NCI-H345 treated with DMSO at 0.1 percent for 48 hours (cell line): ENCODE data around the gene NT5DC3.

Experiments used
- DNase-seq: peaks from one replicate; lab custom pipeline; 2025; ENCODE audit not compliant: unreplicated experiment; lab: John Stamatoyannopoulos, UW

The NT5DC3 gene

DNA sequence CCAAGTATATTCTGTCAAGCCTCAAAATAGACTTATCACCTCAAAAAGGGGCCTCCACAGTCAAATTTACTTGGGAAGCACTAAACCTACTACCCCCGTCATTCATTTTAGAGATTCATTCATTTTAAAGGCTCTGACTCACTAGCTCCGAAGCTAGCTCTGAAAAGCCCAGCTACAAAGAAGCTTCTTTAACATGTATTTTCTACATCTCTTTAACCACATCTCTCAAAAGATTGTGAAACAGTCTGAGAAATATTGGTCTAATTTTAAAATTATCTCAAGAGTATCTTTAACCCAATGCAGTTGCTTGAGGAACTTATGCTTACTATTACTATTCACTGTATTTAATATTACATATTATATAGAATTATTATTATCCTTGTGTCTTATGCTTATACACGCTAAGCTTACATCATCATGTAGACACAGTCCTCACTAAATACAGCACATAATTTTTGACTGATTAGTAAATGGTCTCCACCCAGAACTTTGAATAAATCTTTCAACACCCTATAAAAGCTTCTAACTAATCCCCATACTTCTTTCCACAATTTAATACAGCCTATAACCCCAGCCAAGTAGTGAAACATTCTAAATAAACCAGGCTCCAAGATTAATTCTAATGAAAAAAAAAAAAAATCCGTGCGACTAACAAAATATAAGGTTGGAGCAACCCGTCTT lies 7.8 kb downstream of the NT5DC3 start:
- no peak for DNase-seq

DNA sequence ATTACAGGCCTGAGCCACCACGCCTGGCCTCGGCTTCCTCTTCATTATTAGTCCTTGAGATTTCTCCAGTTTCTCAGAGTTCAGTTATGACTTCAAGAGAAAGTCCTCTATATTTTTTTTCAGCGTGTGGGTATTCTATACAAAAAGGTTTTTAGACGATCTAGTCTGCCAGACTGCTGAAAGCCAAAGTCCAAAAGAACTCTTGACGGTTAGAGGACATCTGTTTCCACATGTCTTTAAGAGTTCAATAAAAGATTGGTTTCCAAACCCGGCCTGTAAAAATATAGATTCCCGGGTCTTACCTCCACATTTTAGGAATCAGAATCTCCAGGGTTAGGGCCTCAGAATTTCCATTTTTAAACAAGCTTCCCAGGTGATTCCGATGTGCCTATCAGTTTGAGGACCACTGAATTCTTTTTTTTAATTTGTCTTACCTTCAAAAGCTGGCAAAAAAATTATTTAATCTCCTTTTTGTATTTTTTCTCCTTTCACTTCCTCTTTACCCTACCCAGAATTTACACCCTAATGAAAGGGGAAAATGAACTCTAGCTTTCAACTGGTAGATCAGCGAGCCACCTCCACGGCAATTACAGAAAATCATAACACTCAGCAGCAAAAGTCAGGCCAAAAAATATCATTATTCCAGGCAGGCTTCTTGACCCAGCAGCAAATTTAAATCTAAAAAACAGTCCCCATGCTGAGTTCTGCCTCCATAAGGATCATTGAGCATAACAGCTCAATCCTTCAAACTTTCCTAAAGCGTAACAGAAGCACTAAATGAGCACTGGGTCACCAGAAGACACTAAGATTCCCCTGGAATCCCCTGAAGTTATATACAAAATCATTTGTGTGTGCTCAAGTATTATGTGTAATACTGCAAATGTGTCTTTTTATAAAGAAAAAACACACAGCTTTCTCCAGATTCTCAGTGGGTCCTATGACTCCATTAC lies 8.7 kb downstream of the NT5DC3 start:
- no peak for DNase-seq

DNA sequence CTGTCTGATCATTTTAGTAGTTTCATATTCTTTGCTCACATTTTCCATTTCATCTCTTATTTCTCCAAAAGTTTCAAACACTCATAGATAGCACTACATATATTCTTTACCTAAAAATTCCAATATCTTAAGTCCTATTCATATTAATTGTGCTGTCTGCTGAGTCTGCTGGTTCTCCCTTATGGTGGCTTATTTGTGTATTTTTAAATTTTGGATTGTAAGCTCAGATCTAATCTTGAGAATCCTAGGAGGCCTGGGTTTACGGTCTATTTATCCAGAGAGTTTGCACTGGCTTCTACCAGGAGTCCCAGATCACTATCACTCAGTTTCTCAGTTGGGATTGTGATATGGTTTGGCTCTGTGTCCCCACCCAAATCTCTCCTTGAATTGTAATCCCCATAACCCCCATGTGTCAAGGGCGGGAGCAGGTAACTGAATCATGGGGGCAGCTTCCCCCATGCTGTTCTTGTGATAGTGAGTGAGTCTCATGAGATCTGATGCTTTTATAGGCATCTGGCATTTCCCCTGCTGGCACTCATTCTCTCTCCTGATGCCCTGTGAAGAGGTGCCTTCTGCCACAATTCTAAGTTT lies 10.2 kb downstream of the NT5DC3 start:
- DNase-seq: no peak

DNA sequence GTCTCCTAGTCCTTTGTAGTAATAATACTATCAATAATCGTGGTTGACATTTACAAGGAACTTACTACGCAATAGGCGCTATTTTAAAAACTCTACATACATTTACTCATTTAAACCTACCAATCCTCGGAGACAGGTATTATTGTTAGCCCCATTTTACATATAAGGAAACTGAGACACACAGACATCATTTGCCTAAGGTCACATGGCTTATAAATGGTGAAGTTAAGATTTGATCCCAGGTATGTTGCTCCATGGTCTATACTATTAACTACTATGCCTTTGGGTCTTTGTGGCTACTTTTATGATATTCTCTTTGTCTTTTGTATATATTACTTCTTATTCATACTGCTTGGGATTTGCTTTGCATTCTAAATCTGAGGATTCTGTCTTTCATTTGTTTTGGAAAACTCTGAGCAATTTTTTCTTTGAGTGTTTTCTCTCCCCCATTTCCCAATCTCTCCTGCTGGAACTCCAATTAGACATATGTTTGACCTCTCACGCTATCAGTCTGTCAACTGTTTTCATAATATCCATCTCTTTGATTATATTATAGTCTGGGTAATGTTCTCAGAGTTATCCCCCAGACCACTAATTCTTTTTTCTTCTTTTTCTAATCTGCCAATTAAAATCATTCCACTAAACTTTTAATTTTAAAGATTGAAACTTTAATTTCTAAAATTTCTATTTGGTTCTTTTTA lies 10.9 kb downstream of the NT5DC3 start:
- no peak for DNase-seq

DNA sequence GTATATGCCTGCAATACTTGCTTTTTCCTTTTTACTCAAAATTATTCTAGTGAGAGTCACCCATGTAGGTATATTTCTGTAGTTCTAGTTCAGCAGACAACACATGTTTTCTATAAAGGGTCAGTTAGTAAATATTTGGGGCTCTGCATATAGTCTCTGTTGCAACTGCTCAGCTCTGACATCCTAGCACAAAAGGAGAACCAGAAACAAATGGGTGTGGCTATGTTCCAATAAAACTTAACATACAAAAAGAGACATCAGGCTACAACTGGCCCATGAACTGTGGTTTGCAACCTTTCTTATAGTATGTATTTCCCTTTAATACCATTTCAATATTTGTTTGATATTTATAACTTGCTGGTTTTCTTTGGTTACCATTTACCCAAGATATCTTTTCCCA lies 11.9 kb downstream of the NT5DC3 start:
- DNase-seq: no peak

DNA sequence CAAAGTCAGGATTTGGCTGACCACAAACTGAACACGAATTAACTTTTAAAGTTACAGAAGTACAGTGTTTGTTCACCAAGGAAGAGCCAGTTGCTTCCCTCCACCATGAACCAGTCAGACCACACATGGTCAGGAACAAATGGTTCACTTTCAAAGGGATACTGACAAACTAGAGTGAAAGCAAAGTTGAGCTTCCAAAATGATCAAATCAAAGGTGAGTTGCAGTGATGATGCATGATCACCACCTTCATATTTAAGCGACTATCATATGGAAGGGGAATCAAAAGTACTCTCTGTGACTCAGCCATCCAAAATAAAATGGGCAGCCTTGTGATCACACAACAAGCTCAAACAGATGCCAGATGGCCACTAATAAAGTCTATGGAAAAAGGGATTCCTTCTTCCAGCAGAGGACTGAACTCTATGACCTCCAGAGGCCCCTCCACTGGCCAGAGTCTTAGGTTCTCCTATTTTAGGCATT lies 13.1 kb downstream of the NT5DC3 start:
- DNase-seq: no peak

DNA sequence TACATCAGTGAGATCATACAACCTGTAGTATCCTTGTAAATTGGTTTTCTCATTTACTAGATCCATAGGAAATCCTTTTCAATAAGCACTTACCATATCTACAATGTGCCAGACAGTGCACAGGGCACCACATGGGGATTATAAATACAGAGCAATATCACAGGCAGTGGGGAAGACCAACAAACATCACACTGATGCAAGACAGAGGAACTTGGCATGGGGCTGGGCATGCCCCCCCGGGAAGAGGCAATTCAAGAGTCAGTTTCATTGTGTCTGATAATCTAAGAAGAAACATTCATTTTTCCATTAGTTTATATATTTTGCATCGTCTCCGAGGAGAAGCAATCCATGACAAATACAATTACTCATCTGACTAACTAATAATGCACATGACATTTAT lies 16.2 kb downstream of the NT5DC3 start:
- DNase-seq: no peak

DNA sequence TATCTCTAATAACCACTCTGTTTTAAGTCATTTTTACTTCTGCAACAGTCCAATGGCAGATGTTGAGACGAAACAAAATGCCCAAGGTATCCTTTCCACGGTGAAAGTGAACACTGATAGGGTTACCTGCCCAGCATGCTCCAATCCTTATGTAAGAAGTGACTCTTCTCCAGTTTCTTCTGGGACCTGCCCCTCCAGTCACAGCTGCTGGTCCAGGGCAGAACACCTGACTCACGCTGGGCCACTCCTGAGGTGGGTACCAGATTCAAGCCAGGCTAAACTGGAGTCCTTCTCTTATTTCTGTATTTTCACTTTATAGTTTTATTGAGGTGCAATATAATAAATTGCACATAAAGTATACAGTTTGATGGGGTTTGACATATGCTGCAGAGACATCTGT lies 16.7 kb downstream of the NT5DC3 start:
- no peak for DNase-seq

DNA sequence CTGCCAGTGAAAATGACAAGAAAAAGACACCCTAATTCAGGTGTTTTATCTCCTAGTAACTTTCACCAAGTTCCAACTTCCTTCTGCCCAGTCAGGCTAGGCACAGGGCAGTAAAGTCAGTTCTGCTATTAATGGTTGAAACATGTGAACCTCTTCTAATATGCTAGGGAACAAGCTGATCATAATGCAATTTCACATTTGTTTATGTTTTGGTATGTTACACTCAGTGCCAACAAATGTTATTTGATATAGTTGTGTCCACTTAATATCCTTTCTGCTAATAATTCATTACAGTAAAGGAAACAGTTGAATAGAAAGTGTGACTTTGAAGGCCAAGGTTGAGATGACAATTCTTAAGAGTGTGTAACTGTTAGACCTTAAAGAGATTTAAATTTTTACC lies 17.2 kb downstream of the NT5DC3 start:
- no peak for DNase-seq

DNA sequence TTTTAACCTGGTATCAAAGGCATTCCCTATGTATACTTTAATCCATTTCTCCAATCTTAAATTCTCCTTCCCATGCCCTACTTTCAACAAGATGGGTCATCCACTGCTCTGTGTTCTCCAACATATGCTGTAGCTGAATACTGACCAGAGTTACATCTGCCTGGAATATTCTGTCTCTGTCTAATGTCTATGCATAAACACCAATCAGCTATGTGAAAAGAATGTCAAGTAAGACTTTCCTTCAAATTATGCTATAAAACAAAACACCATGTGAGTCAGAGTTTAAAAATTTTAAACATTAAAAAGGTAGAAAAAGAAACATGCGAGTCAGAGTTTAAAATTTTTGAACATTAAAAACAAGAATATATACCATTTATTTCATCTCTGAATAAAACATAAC lies 19.3 kb downstream of the NT5DC3 start:
- DNase-seq: no peak

DNA sequence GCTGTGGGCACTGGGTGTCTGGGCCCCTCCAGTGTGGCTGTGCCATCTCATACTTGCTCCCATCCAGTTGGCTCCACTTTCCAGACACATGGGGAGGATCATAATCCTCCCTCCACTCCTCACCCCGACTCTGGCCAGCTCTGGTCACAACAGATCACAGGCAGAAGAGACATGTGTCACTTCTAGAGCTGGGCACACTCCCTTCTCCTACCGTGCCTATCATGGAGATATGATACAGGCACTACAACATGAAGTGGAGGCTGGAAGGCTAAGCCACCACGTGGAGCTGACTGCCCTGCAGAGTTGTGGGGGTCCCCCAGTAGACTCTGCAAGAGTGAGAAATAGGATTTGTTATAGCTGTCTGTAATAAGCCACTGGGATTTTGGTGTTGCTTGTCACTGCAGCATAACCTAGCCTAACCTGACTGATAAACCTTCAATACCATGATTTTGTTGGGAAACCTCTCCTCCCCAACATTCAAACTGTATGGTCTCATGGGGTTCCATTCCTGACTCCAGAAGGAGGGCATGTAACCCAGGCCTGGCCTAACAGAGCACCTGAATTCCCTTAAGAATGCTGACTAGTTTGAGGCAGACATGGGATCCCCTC lies 20.0 kb downstream of the NT5DC3 start:
- no peak for DNase-seq

DNA sequence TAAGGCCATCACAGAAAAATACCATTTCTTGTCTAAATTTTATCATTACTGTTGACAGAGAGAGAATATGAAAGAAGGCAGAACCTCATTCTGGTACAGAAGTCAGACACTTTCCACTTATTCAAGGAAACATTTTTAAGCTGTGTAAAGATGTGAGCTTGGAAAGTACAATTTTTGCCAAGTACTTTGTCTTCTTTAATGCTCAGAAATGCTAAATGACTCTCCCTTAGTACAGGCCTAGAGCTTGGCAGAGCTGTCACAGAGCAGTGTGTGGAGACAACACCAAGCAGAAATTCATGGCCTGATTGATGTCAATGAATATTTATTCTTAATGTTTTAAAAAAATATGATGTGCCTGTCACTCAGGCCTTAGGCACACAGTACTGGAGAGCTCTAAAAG lies 20.7 kb downstream of the NT5DC3 start:
- DNase-seq: no peak

DNA sequence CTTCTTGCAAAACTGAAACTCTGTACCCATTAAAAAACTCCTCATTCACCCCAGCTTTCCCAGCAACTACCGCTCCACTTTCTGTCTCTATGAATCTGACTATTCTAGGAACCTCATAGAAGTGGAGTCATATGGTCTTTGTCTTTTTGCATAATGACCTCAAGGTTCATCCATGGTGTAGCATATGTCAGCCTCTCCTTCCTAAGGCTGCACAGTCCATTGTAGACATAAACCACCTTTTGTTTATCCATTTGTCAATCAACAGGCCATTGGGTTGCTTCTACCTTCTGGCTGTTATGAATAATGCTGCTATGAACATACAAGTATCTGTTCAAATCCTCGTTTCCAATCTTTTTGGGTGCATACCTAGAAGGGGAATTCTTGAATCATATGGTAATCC lies 21.1 kb downstream of the NT5DC3 start:
- no peak for DNase-seq

DNA sequence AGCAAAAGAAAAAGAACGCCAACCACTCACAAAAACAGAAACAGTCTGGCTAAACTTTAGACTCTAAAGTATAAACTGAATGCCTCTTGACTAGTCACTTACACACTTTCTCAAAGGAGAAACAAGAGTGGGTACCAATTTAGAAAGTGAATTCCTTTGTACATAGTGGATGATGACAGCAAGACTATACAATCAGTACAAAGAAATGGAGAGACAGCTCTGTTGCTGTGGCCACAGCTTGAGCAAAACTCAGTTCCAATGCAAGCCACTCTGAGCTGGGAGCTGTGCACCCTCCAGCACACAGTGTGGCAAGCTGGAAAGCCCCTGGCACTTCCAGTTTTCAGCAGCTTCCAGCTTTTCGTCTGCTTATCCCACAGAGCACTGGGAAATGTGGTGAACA lies 21.7 kb downstream of the NT5DC3 start:
- DNase-seq: no peak

DNA sequence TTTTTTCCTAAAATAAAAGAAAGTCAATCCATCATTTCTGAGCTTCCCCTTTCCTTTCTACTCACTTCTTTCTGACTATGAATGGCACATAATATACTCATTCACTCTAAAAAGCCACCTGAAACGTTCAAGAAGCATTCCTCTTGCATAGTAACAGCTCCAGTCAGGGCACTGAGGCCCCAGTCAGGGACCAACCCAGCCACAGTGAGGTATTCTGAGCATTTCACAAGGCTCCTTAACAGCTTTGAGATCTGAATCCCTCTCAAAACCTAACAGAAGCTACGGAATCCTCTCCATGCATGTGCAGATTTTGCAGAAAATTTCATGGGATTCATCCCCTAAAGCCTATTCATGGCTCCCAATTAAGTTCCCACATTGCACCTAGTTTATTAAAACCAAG lies 23.2 kb downstream of the NT5DC3 start:
- no peak for DNase-seq

DNA sequence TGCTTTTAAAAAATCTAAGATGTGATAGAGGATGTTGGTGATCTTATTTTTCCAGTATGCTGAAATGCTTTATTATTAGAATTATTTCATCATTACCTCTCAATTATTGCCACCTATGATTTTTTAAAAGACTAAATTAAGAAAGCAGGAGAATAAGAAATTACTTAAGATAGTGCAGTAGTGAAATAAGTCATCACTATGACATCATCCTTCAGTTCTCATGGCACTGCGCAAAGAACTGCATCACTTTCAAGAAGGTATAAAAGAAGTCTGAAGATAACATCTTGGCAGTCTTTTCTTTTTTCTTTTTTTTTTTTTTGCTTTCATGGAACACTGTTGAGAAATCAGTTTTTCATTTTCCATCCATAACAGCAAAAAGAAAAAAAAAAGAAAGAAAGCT lies 24.4 kb downstream of the NT5DC3 start:
- DNase-seq: no peak

DNA sequence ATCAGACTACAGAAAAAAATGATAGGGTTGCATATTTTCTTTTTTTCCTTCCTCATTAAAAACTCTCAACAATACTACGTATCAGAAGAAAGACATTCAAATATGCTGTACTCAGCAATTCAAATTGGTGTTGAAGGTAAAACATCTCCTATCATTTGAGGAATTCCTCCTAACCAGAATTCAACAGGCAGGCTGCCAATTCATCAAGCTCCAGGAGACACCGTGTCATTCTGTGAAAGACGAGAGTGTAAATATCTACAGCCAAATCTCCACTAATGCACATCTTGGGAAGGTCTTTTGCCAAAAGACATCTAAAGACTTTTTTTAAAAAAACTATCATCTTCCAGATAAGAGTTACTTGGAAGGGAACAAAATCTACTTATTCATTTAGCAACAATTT lies 26.6 kb downstream of the NT5DC3 start:
- no peak for DNase-seq

DNA sequence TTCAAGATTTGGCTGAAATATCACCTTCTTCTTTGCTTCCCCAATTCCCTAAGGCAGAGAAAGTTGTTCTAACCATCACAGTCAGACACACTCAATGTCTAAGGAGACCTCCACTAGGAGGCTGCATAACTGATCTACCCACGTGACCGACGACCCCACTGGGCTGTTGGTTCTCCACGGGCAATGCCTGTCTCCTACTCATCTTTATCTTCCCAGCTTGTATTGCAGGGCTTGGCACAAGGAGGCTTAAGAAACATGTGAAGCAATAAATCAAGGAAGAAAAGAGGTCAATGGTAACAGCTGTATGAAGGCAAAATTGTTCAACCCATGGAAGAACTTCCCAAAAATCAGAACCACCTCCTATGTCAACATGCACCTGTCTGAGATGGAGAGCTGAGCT lies 27.1 kb downstream of the NT5DC3 start:
- no peak for DNase-seq

DNA sequence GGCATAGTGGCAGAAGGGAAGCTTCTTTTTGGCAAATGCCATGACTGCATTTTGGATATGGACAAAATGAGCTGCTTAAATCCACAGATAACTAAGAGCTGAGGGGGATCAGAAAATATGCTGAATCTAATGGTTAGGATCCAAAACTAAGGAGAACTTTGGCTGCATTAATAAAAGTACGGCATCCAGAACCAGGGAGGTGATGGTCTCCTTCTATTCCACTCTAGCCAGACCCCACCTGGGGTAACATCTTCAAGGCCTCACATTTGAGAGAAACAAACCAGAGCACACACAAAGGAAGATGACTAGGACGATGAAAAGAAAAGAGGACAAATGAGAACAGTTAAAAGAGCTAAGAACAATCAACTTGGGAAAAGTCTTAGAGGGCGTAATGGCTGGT lies 27.6 kb downstream of the NT5DC3 start:
- DNase-seq: no peak

DNA sequence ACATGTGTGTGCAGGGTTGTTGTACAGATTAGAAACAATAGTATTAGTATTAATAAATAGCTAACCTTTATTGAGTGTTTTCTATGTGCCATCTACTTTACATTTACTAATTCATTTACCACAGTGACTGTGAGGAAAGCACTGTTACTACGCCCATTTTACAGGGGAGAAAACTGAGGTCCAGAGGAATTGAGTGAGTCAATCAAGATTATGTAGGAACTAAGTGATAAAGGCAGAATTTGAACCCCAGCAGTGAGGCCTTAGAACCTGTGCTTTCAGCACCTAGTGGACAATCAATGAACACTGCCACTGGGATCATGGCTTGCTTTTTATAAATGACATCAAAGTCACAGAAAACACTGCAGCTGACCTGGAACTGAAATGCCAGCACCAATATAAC lies 28.2 kb downstream of the NT5DC3 start:
- DNase-seq: no peak

DNA sequence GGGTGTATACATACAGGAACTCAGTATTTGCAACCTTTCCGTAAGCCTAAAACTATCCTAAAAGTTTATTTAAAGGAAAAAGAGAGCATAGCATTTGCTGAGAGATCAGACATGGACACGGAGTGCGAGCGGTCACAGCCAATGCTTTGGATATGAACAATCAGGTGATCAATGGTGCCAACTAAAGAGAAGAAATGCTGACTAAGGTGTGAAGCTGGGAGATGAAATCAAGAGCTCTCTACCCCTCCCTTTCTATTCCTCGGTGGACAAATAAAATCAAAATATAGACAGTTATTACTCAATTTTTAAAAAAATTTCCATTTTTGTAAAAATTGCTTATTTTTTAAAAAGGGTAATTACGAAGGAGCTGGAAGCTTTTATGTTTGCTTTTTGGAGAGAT lies 29.2 kb downstream of the NT5DC3 start:
- DNase-seq: no peak
